GM23338 (cell line): ENCODE results near the gene ASCL1.

ENCODE experiments used
- EZH2phosphoT487 ChIP-seq: fragments of 200-600 bp; sonication (generic); IDR thresholded peaks from one replicate; pipeline ENCODE4 v1.8.1; 2018; ENCODE audit warnings: antibody characterized with exemption; ENCODE audit not compliant: unreplicated experiment
- NANOG ChIP-seq: IDR thresholded peaks from 2 replicates; pipeline ENCODE4 v1.6.1; 2016; ENCODE audit warnings: antibody characterized with exemption, borderline replicate concordance
- POLR2AphosphoS5 ChIP-seq: IDR thresholded peaks from 2 replicates; pipeline ENCODE4 v1.6.1; 2016; ENCODE audit warnings: antibody characterized with exemption, low read depth
- ZNF114 ChIP-seq: fragments of 250-450 bp; sonication (Bioruptor Pico); IDR thresholded peaks from 2 replicates; pipeline ENCODE4 v1.5.0; 2020; ENCODE audit warnings: mild to moderate bottlenecking, moderate library complexity
- TF ChIP-seq, protein P1 (sequence below), 2 experiments: fragments of 200-600 bp in 1 of 2; sonication (generic) in 1 of 2; conservative IDR thresholded peaks; 2 replicates each; pipeline versions ENCODE4 v1.5.1 to v1.6.1; 2016 to 2017; ENCODE audit warnings: antibody characterized with exemption in 2 of 2, low read depth in 2 of 2, mild to moderate bottlenecking in 2 of 2, moderate library complexity in 1 of 2

GRCh38 chr12:102910792-102911191 is 46.7 kb upstream of the ASCL1 start:
- TF ChIP-seq ZNF114 (no peak), NANOG (no peak), POLR2AphosphoS5 (no peak), EZH2phosphoT487 (no peak)
- TF ChIP-seq, protein P1, sequence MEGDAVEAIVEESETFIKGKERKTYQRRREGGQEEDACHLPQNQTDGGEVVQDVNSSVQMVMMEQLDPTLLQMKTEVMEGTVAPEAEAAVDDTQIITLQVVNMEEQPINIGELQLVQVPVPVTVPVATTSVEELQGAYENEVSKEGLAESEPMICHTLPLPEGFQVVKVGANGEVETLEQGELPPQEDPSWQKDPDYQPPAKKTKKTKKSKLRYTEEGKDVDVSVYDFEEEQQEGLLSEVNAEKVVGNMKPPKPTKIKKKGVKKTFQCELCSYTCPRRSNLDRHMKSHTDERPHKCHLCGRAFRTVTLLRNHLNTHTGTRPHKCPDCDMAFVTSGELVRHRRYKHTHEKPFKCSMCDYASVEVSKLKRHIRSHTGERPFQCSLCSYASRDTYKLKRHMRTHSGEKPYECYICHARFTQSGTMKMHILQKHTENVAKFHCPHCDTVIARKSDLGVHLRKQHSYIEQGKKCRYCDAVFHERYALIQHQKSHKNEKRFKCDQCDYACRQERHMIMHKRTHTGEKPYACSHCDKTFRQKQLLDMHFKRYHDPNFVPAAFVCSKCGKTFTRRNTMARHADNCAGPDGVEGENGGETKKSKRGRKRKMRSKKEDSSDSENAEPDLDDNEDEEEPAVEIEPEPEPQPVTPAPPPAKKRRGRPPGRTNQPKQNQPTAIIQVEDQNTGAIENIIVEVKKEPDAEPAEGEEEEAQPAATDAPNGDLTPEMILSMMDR (conservative IDR thresholded peaks at IDR 0.05; ENCODE audit: low read depth in 2 of 2): no peak
